IMR-90 (cell line): Measurements from ENCODE around the gene WWC1.

Source experiments
- CEBPB ChIP-seq: IDR thresholded peaks from 2 replicates; pipeline ENCODE4 v1.6.1; 2012; ENCODE audit warnings: low read depth, low read length, improper control_type of control experiment
- CHD1 ChIP-seq: IDR thresholded peaks from 2 replicates; pipeline ENCODE4 v1.6.1; 2012; ENCODE audit warnings: low read depth, low read length, improper control_type of control experiment
- CTCF ChIP-seq: conservative IDR thresholded peaks from 2 replicates; pipeline ENCODE4 v1.5.1; 2012; ENCODE audit warnings: mild to moderate bottlenecking, low read depth, low read length, improper control_type of control experiment
- FOS ChIP-seq: fragments of 150-350 bp; IDR thresholded peaks from 2 replicates; pipeline ENCODE4 v1.6.1; 2016; ENCODE audit warnings: low read depth, low read length
- MAZ ChIP-seq: IDR thresholded peaks from 2 replicates; pipeline ENCODE4 v1.6.1; 2012; ENCODE audit warnings: low read depth, mild to moderate bottlenecking, low read length, improper control_type of control experiment, moderate library complexity, borderline replicate concordance
- NFE2L2 ChIP-seq: fragments of 150-350 bp; IDR thresholded peaks from 2 replicates; pipeline ENCODE4 v1.6.1; 2016; ENCODE audit warnings: low read depth, mild to moderate bottlenecking, low read length
- POLR2A ChIP-seq: IDR thresholded peaks from 2 replicates; pipeline ENCODE4 v1.6.1; 2012; ENCODE audit warnings: mild to moderate bottlenecking, low read depth, low read length
- RAD21 ChIP-seq: IDR thresholded peaks from 2 replicates; pipeline ENCODE4 v1.6.1; 2012; ENCODE audit warnings: low read length, improper control_type of control experiment
- RCOR1 ChIP-seq: IDR thresholded peaks from 2 replicates; pipeline ENCODE4 v1.6.1; 2012; ENCODE audit warnings: mild to moderate bottlenecking, low read length, improper control_type of control experiment; ENCODE audit not compliant: insufficient replicate concordance
- RFX5 ChIP-seq: IDR thresholded peaks from 2 replicates; pipeline ENCODE4 v1.8.0; 2012; ENCODE audit warnings: low read depth, mild to moderate bottlenecking, low read length, moderate library complexity

DNA sequence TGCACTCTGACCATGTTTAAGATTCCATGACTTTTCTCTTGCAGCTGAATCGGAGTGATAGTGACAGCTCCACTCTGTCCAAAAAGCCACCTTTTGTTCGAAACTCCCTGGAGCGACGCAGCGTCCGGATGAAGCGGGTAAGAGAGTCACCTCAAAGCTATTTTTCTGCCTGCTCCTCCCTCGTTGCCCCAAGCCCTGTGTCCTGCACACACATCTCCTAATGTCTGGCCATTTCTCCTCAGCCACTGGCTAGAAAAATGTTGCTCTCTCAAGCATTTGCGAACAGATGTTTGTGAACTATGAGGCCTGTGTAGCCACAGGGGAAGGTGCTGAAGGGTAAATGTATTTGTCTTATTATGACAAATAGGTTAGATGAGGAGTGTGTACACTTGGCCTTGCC is 169.2 kb downstream of the WWC1 start:
- no peak for TF ChIP-seq CTCF
- no peak for TF ChIP-seq NFE2L2
- no peak for TF ChIP-seq CEBPB
- no peak for TF ChIP-seq POLR2A
- no peak for TF ChIP-seq FOS
- TF ChIP-seq RAD21, result no peak
- TF ChIP-seq MAZ, result no peak
- no peak for TF ChIP-seq RFX5
- TF ChIP-seq CHD1, result no peak
- TF ChIP-seq RCOR1, result no peak
